Measurements from ENCODE around the gene MTM1. TPM values are rescaled to one million over a fixed set of nuclear protein-coding genes. Genes with fewer than 3 reads are reported as not detected.

MTM1 gene
- total and polyA plus RNA-seq, 2 donors from 2014 or later: 6.6 to 20.5 TPM

- H3K4me3 ChIP-seq (ENCODE audit: low read length in 3 of 3): no peak overlapping the region
- intact Hi-C loops (cut with DNase I): no loop called here
- H3K27me3 ChIP-seq (ENCODE audit: control insufficient read depth, insufficient read depth, low read length): no peaks in the 10 kb centered on the region
- H3K4me1 ChIP-seq (ENCODE audit: control insufficient read depth in 2 of 3, insufficient read depth in 2 of 3, low read depth in 1 of 3, low read length in 3 of 3): no peaks in the 10 kb centered on the region
- no peak for TF ChIP-seq CTCF (IDR thresholded peaks at IDR 0.05; ENCODE audit: borderline replicate concordance, extremely low read depth, insufficient read depth)
- no peak for FAIRE-seq
- no peak for DNase-seq
- H3K27ac ChIP-seq (ENCODE audit: low read depth in 2 of 2, low read length in 2 of 2): no peak overlapping the region
- H3K36me3 ChIP-seq (ENCODE audit: control insufficient read depth in 2 of 3, insufficient read depth in 3 of 3, low read length in 3 of 3): no peaks in the 10 kb centered on the region
- H3K9me3 ChIP-seq (ENCODE audit: control insufficient read depth in 2 of 3, insufficient read depth in 1 of 3, low read length in 3 of 3): no peaks in the 10 kb centered on the region
- no peak overlapping the region for H3K9ac ChIP-seq (ENCODE audit: low read length in 3 of 3)
These were observed 94.7 kb downstream of the MTM1 start for GRCh38 chrX:150663073-150663472.

DNA sequence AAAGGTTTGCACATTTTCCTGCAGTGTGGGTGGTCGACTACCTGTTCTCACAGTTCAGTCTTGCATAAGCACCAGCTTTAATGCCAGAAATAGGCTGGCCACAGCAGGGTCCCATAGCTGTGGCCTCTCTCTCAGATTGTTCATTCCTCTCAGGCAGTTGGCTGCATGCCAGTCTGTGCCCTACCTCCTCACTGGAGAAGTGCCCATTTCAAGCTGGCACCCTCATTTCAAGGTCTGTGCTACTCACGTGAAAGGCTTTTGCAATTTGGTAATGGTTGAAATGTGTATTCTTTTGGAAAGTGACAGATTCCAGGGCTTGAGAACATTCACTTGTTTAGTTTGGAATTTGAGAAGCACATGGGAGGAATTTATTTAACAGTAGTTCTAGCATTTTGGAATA is 95.9 kb downstream of the MTM1 start:
- H3K4me1 ChIP-seq (ENCODE audit: control insufficient read depth in 2 of 3, insufficient read depth in 2 of 3, low read depth in 1 of 3, low read length in 3 of 3): no peaks in the 10 kb centered on the region
- FAIRE-seq (peak; percentile 92), DNase-seq (peak in 2 of 5 donors; percentile 20 to 64)
- H3K9me3 ChIP-seq (ENCODE audit: control insufficient read depth in 2 of 3, insufficient read depth in 1 of 3, low read length in 3 of 3): no peaks in the 10 kb centered on the region
- H3K27me3 ChIP-seq (ENCODE audit: control insufficient read depth, insufficient read depth, low read length): no peaks in the 10 kb centered on the region
- H3K36me3 ChIP-seq (ENCODE audit: control insufficient read depth in 2 of 3, insufficient read depth in 3 of 3, low read length in 3 of 3): no peaks in the 10 kb centered on the region
- no peak for TF ChIP-seq CTCF (IDR thresholded peaks at IDR 0.05; ENCODE audit: borderline replicate concordance, extremely low read depth, insufficient read depth)
- intact Hi-C loops (cut with DNase I): no loop called here
- H3K4me3 ChIP-seq (ENCODE audit: low read length in 3 of 3): no peak overlapping the region
- no peak overlapping the region for H3K9ac ChIP-seq (ENCODE audit: low read length in 3 of 3)
- no peak overlapping the region for H3K27ac ChIP-seq (ENCODE audit: low read depth in 2 of 2, low read length in 2 of 2)

GRCh38 chrX:150676221-150676620 is 107.8 kb downstream of the MTM1 start:
- Histone ChIP-seq H3K9me3 (ENCODE audit: control insufficient read depth in 2 of 3, insufficient read depth in 1 of 3, low read length in 3 of 3) (no peaks in the 10 kb centered on the region), H3K9ac (ENCODE audit: low read length in 3 of 3) (no peak overlapping the region), H3K36me3 (ENCODE audit: control insufficient read depth in 2 of 3, insufficient read depth in 3 of 3, low read length in 3 of 3) (peaks cover 0 to 2% (median 0%) of the 10 kb centered on the region in 3 donors), H3K27ac (ENCODE audit: low read depth in 2 of 2, low read length in 2 of 2) (no peak overlapping the region), H3K4me1 (ENCODE audit: control insufficient read depth in 2 of 3, insufficient read depth in 2 of 3, low read depth in 1 of 3, low read length in 3 of 3) (no peaks in the 10 kb centered on the region), H3K4me3 (ENCODE audit: low read length in 3 of 3) (no peak overlapping the region), H3K27me3 (ENCODE audit: control insufficient read depth, insufficient read depth, low read length) (no peaks in the 10 kb centered on the region)
- intact Hi-C loops (cut with DNase I): no loop called here
- DNase-seq (no peak), FAIRE-seq (no peak)
- TF ChIP-seq CTCF (IDR thresholded peaks at IDR 0.05; ENCODE audit: borderline replicate concordance, extremely low read depth, insufficient read depth): no peak

DNA sequence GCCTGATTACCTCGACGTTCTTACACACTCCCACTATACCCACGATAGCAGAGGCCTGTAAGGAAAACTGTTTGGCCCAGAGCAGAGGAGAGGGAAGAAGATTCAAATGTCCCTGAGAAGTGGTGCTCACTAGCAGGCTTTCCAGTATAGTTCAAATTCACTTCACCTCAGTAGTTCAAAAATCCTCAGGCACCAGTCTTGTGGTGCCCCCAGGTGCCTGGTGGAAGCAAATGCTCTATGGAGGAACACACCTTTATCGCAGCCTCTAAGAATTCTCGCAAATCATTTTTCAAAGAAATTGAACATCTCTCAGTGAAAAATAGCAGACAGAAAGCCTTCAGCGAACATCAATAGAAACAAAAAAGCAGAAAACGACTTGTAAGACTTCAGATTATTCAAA is 112.6 kb downstream of the MTM1 start:
- H3K27me3 ChIP-seq (ENCODE audit: control insufficient read depth, insufficient read depth, low read length): no peaks in the 10 kb centered on the region
- intact Hi-C loops (cut with DNase I): no loop called here
- H3K9ac ChIP-seq (ENCODE audit: low read length in 3 of 3): no peak overlapping the region
- no peaks in the 10 kb centered on the region for H3K36me3 ChIP-seq (ENCODE audit: control insufficient read depth in 2 of 3, insufficient read depth in 3 of 3, low read length in 3 of 3)
- TF ChIP-seq CTCF (IDR thresholded peaks at IDR 0.05; ENCODE audit: borderline replicate concordance, extremely low read depth, insufficient read depth): peak; percentile 16
- no peaks in the 10 kb centered on the region for H3K9me3 ChIP-seq (ENCODE audit: control insufficient read depth in 2 of 3, insufficient read depth in 1 of 3, low read length in 3 of 3)
- no peaks in the 10 kb centered on the region for H3K4me1 ChIP-seq (ENCODE audit: control insufficient read depth in 2 of 3, insufficient read depth in 2 of 3, low read depth in 1 of 3, low read length in 3 of 3)
- H3K27ac ChIP-seq (ENCODE audit: low read depth in 2 of 2, low read length in 2 of 2): no peak overlapping the region
- FAIRE-seq: no peak
- H3K4me3 ChIP-seq (ENCODE audit: low read length in 3 of 3): no peak overlapping the region
- peak in 2 of 5 donors; percentile 14 to 30 for DNase-seq

Data from kidney (tissue), 14 donors.